Femur (tissue), 1 donor: ENCODE data around the gene TET1.
"Not testable (repeated sequence)": the region's sequence is repeated elsewhere in the genome, so short reads cannot be mapped to it uniquely, and the experiment has no call there.

Source experiments
- DNase-seq: peaks from one replicate; pipeline ENCODE4 v3.0.0-alpha.2; 2017

Gene TET1

GRCh38 chr10:68560186-68560942 lies at the start of gene TET1:
TSS of gene TET1 (plus strand) at chr10:68560337. CDS start at chr10:68572339, 12,002 bp downstream.
- peak; percentile 81 for DNase-seq

- DNase-seq: not testable (repeated sequence)
Observed at GRCh38 chr10:68516216-68516615, 43.9 kb upstream of the TET1 start.

DNA sequence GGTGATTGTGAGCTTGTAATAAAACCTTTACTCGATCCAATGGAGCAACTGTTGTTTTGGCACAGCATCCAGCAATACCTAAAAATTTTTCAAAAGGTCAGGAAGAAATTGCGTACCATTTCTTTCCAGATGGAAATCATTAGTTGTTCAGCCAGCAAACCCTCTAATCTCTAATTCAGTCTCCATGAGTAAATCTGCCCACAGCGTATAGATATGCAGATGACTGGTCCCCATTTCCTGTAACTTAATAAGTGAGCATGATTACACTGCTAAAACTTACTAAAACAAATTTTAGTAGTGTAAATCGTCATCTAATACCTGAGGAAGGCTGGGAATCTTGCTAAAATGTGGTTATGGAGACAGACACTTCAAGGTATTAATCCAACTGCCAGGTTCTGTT lies 43.4 kb upstream of the TET1 start:
- DNase-seq: no peak

DNA sequence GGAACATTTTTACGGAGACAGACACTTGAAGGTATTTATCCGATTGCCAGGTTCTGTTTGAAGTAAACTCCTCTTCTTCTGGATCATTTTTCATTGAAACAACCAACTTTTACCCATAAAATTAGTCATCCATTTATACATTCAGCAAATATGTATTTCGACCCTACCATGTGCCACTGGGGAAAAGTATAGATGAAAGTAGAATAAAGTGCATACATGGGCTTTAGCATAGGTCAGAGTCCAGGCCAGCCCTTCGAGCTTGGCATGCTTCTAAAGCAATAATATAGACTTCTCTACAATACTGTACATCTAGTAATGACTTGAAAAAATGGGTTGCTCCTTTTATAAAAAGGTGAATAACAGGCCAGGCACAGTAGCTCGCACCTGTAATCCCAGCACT lies 42.9 kb upstream of the TET1 start:
- no peak for DNase-seq

DNA sequence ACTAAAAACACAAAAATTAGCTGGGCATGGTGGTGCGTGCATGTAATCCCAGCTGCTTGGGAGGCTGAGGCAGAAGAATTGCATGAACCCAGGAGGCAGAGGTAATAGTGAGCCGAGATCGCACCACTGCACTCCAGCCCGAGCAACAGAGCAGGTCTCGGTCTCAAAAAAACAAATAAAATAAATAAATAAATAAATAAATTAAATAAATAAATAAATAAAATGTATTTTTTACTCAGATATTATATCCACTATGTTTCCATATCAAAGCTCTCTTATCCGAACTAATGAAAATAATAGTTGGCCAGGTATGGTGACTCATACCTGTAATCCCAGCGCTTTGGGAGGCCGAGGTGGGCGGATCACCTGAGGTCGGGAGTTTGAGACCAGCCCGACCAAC lies 41.5 kb upstream of the TET1 start:
- DNase-seq: not testable (repeated sequence)

DNA sequence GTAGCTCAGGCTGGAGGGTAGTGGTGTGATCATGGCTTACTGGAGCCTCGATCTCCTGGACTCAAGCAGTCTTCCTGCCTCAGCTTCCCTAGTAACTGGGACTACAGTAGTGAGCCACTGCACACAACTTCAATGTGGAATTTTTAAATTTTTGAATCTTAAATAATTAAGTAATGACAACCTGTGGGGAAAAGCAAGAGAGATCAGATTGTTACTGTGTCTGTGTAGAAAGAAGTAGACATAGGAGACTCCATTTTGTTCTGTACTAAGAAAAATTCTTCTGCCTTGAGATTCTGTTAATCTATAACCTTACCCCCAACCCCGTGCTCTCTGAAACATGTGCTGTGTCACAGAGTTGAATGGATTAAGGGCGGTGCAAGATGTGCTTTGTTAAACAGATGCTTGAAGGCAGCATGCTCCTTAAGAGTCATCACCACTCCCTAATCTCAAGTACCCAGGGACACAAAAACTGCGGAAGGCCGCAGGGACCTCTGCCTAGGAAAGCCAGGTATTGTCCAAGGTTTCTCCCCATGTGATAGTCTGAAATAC lies 34.6 kb upstream of the TET1 start:
- not testable (repeated sequence) for DNase-seq

GRCh38 chr10:68526634-68527307 lies 33.4 kb upstream of the TET1 start:
- DNase-seq: no peak

DNA sequence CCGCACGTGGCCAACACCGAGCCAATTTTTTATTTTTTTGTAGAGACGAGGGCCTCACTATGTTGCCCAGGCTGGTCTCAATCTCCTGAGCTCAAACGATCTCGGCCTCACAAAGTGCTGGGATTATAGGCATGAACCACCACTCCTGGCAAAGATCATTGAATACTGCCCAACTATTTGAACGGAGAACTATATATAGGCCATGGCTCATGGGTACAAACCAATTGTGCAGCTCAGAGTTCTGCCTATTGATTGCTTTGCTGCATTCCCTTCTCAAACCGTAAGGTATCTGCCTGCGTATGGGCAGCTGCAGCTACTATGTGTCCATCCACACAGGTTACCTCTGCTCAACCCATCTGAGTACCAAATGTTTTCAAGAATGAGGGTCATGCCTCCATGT lies 23.2 kb upstream of the TET1 start:
- DNase-seq: no peak

DNA sequence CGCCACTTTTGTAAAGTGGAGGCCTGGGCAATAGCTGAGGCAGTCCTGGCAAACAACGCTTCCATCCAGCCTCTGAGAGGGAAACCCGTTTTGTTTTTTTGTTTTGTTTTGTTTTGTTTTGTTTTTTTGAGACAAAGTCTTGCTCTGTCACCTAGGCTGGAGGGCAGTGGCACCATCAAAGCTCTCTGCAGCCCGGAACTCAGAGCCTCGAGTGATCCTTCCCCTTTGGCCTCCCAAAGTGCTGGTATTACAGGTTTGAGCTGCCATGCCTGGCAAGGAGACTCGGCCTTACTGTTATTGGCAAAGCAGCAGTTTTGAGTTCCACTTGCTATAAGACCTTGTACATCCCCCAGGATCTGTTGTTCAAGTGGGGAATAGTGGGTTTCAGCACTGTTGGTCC lies 22.3 kb upstream of the TET1 start:
- DNase-seq: no peak

DNA sequence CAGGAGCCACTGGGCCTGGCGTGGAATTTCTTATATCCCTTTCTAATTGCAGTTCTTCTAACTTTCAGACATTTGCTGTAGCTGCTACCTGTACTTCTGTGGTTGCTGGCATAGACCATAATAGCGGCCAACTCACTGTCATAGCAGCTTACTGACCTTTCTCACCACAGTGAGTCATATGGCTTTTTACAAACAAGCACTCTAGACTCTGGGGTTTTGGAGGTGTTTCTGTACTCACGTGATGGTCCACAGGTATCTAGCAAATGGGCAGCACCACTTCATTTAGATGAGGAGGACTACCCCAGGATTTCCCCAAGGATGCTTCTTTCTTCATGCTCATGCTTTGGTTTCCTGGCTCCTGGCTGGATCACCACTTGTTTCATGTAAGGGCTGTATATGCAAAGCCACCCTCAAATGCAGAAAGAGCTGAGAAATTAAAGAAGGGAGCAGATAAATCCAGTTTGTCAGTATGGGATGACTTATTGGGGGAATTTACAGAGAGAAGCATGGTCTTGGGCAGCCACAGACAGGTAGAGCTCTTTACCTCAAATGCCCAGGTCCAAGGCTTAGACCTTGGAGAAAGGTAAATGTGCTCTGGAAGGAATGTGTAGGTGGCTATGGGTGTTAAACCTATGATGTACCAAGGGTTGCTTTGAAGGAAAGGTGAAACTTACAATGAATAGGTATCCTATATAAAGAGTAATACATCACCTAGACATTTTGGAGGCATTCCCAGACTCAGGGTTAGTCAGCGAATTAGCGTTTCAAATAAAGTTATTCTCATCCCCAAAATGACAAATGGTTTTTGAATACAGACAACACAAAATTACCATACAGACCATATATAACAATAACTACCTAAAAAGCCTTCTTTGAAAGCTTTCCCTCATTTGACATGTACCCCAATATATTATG lies 16.9 kb upstream of the TET1 start:
- DNase-seq: no peak

- peak; percentile 55 for DNase-seq
Observed at GRCh38 chr10:68550747-68551411, 9.3 kb upstream of the TET1 start.

- DNase-seq: no peak
Observed at GRCh38 chr10:68553138-68553537, 7.0 kb upstream of the TET1 start.

- DNase-seq: no peak
Observed at GRCh38 chr10:68553599-68553998, 6.5 kb upstream of the TET1 start.

DNA sequence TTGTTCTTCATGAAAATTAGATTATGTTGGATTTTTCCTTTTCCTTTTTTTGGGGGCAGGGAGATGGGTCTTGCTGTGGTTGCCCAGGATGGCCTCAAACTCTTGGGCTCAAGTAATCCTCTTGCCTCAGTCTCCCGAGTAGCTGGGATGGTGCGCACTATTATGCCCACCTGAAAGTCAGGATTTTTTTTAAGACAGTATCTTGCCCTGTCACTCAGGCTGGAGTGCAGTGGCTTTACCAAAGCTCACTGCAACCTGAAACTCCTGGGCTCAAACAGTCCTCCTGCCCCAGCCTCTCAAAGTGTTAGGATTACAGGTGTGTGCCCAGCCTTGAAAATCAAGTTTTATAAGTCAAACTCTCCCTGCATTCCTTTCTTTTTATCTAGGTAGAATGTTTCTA lies 1.7 kb upstream of the TET1 start:
- no peak for DNase-seq

DNA sequence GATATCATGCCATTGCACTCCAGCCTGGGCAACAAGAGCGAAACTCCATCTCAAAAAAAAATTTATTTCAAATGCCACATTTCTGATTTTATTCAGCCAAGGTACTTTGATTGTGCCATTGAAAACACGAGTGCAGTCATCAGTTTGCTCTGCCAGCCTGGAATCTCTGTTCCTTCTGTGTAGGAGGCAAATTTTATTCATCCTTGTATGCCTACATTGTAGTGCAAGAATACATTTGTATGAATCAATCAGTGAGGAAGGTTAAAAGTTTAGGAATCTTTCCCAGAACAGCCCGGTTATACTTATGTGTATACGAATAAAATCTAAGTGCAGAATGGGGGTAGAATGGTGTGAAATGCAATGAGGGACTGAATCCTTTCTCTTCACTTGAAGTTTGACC lies 886 bp upstream of the TET1 start:
- no peak for DNase-seq

GRCh38 chr10:68559841-68560185 lies 324 bp upstream of the TET1 start:
- DNase-seq: no peak

DNA sequence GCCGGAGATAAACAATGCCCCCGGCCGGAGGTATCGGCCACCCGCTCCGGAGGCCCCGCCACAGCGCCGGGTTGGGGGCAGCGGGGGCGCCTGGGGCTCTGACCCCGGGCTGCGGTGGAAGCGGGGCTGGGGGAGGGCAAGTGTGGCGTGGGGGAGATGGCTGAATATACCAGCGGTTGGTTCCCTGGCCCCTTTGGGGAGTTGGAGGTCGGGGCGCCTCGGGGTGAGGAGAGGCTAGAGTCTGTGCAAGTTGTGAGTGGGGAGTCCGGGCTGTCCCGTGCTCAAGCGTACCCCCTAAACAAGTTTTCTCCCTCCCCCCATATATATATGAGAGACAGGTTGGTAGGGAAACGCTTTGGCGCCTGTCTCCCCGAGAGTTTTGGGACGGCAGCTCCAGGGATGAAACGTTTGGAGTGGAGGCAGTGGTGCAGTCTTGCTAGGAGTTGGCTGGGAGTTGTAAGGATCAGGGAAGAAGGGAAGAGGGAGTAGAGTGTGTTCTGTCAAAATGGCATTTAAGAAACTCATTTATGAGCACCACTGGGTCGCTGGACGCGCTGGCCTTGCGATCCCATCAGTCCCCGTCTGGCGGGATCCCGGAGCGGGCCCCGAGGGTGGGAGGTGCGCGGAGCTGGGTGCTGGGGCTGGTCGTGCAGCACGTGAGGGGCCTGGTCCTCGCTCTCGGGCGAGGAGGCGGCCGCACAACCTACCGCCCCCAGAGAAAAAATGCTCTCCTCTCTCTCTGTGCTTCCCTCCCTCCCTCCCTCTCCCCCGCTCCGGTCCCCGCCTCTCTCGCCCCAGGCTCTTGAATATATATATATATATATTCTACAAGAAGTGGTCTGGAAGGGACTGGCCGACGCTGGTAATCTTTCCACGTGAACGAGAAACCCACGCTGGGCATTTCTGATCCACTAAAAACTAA lies 1.1 kb downstream of the TET1 start:
- peak; percentile 59 for DNase-seq

- DNase-seq: peak; percentile 34
Observed at GRCh38 chr10:68561865-68562649, 1.9 kb downstream of the TET1 start.

DNA sequence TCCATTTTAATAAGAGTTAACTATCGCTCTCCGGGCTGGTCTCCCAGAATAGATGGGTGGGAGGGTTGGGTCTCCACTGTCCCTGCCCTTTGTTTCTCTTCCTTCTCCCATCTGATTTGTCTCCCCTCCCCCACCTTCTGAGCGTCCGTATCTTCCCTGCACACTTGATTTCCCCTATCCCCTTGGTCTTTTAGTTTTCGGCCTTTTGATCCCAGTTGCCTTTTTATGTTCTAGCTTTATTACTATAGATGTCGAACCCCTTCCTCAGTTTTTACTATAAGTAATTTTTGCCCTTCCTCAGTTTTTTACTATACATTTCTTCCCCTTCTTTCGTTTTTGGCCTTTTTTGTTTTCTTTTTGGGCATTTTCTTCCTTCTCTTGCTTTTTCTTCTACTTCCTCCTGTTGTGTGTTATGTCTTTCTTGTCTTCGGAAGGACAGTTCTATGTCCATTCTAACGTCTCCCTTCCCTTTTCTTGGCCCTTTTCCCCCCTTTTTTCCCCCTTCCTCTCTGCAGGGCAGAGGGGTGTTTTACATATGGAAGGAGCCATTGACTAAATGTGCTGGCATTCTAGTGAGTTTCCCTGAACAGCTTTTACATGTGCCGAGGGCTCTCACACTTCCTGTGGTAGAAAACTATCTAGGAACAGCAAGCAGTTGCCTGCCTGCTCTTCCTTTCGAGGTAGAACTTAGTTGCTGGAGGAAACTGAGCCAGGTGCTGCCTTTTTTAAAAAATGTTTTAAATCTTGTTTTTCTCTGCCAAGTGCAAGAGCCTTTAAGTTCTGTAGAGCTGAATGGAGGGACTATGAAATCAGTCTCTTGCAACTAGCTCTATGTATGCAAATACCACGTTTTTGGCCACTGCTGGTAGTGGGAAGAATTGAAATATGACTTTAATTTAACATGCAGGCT lies 2.8 kb downstream of the TET1 start:
- DNase-seq: peak; percentile 37

DNA sequence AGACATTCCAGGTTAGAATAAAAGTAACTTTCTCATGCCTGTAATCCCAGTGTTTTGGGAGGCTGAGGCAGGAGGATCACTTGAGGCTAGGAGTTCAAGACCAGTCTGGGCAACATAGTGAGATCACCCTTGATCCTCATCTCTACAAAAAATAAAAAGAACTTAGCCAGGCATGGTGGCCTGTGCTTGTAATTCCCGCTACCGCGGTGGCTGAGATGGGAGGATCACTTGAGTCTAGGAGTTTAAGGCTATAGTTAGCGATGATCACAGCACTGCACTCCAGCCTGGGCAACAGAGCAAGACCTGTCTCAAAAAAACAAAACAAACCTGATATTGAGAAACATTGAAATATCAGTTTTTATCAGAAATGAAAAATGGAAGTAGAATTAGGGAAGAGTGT lies 4.6 kb downstream of the TET1 start:
- DNase-seq: no peak
